GM18909 (cell line): ENCODE results near the gene SEC31B.

ENCODE experiments used
- ATAC-seq: cut with Tn5 transposase; IDR thresholded peaks from one replicate; pipeline ENCODE4 v1.9.1; 2021; ENCODE audit warnings: mild to moderate bottlenecking; ENCODE audit not compliant: unreplicated experiment, poor library complexity

Gene SEC31B, protein sequence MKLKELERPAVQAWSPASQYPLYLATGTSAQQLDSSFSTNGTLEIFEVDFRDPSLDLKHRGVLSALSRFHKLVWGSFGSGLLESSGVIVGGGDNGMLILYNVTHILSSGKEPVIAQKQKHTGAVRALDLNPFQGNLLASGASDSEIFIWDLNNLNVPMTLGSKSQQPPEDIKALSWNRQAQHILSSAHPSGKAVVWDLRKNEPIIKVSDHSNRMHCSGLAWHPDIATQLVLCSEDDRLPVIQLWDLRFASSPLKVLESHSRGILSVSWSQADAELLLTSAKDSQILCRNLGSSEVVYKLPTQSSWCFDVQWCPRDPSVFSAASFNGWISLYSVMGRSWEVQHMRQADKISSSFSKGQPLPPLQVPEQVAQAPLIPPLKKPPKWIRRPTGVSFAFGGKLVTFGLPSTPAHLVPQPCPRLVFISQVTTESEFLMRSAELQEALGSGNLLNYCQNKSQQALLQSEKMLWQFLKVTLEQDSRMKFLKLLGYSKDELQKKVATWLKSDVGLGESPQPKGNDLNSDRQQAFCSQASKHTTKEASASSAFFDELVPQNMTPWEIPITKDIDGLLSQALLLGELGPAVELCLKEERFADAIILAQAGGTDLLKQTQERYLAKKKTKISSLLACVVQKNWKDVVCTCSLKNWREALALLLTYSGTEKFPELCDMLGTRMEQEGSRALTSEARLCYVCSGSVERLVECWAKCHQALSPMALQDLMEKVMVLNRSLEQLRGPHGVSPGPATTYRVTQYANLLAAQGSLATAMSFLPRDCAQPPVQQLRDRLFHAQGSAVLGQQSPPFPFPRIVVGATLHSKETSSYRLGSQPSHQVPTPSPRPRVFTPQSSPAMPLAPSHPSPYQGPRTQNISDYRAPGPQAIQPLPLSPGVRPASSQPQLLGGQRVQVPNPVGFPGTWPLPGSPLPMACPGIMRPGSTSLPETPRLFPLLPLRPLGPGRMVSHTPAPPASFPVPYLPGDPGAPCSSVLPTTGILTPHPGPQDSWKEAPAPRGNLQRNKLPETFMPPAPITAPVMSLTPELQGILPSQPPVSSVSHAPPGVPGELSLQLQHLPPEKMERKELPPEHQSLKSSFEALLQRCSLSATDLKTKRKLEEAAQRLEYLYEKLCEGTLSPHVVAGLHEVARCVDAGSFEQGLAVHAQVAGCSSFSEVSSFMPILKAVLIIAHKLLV

DNA sequence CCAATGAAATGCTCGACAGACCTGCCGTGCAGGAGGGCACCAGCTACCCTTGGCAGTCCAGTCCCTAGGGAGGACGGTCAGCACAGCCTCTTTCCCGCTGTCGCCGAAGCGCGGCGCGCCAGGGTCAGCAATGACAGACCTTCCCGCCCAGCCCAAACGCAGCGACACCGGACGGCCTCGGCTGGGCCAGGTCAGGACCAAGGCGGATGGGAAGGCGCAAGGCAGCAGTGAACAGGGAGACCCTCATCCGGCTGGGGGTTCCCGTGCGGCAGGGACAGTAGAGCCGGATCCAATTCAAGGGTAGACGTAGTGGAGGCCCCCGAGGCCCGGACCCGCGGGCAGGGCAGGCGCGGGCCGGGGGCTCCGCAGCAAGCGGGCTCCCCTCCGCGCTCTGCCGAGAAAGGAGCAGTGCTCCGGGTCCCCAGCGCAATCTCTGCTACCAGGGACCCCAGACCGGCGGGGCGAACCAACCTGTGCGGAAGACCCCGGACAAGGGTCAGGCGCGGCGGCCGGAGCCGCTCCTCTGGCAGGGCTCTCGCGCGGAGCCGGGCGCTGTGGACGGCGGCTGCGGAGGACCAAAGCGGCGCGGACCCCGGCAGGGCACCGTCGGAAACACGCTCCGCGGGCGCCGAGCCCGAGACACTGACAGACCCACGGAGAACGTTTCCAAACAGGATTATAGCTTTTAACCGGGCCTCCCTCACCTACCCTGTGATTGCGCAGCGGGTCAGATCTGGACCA, at the start of gene SEC31B:
Gene SEC31B (minus strand): TSS at position 551 of the 741 bp plus-strand sequence. CDS start 2,909 bp downstream, outside the sequence.
- no peak for ATAC-seq

DNA sequence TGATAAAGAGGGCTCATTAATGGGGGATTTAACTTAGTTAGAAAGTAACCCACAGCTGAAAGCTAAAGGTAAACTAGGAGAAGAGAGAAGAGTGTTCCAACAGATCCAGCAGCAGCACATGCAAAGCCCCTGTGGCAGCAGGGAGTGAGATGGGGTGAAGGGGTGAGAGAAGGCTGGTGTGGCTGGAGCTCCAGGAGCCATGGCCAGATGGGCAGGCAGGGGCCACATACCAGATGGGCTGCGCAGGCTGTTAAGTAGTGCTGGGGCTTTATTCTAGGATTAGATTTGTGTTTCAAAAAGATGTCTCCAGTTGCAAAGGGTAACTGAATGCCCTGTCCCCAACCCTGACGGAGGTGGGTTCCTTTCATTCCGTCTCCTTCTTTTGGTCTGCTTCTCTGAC, 49.3 kb upstream of the SEC31B start:
- no peak for ATAC-seq

DNA sequence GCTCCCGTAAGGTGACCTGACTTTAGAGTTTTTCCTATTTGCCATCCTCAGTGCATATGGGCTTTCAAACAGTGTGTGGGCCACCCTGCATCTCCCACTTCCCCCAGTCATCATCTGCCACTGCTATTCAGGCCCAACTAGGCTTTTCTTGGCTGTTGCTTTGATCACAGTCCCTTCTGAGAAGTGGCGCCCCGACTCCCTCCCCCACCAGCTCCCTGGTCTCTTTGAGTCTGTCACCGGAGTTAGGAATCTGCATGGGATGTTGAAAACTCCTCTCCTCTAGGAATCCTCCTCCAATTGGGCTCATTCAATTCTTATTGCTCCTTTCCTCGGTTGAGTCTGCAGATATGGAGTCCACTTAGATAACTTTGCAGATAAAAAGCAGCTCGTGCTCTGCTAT, 48.2 kb upstream of the SEC31B start:
- no peak for ATAC-seq

DNA sequence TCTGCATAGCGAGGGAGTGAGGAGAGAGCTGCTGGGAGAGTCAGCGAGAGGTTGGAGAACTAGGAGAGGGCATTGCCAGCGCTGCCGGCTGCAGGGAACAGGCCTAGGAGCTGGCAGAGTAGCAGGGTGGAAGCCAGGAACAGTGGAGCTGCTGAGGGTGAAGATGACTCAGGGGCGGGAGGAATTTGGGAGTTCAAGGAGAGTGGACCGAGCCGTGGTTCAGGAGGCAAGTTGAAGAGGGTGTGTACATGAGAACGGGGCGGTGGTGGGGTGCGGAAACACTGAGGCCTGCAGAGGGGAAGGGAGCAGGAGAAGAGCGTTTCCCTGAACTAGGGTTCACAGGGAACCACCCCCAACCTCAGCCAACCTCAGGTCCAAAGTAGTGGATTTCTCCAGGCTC, 47.6 kb upstream of the SEC31B start:
- ATAC-seq = no peak

DNA sequence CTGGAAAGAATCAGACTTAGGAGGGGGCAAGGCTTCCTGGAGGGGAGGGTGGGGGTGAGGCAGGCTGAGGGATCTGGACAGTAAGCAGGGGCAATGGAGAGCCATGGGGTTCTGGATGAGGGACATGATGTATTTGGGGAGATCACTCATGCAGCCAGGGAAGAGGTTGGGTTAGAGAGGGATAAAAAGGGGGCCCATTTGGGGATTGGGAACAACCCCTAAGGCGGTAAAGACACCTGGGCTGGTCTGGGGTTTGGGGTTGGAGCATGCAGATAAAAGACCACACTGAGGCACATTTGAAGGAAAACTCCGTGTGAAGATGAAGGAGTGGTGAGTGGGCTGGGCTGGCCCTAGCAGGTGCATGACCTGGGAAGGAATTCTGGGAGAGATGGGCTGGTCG, 46.9 kb upstream of the SEC31B start:
- no peak for ATAC-seq

DNA sequence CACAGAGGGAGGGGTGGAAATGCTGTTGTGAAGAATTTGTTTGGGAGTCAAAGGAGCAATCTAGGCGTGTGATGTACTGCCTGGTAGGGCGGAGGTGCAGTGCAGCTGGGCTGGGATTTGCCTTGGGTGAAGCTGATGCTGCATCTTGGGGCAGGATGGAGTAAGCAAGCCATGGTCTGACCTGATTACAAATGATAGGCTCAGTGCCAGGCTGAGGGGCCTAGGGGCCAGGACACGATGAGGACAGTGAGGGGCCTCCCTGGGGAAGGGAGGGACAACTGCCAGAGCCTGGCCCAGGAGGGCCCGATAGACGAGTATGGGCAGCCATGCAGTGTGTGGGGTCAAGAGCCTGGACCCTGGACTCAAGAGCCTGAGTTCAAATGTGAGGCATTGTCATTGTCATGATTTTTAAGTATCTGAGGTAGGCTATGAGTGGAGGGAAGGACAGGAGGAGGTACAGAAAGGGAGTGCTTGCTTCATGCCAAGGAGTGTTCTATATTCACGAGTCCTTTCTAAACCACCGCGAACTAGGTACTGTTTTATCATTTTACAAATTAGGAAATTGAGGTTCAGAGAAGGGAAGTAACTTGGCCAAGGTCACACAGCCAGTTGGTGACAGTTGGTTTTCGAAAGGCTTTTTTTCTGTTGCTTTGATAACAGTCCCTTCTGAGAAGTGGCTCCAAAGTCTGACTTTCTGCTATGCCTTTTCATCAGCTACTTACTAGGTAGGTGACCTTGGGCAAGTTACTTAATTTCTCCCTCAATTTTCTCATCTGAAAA, 45.7 kb upstream of the SEC31B start:
- ATAC-seq = no peak

DNA sequence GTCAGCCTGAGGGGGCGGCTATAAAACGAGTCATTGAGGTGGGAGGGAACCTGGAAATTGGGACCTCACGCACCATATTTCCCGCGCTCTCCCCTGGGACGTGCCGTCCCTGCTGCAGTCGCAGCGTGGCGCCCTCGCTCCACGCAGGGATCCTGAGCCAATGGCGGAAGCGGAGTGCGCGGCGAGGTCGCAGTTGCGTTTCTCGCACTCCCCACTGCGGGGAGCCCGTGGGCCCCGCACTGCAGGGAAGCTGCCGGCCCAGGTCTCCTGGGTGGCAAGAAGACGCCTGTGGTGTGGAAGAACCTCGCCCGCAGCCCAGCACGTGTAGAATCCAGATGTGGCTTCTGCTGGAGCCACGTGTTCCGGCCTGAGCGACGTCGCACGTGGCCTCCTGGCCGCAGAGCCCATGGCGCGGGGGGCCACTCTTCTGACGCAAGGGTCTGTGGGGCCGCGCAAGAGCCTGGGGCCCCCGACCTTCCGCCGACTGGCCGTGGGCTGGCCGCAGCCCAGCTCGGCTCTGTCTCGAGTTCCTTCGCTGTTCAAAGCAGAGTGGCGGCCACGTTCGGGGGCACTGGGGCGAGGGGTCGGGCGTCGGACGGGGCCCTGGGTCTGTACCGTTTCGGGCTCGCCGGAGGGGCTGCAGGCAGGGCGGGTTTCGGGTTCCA, 42.5 kb upstream of the SEC31B start:
- no peak for ATAC-seq

DNA sequence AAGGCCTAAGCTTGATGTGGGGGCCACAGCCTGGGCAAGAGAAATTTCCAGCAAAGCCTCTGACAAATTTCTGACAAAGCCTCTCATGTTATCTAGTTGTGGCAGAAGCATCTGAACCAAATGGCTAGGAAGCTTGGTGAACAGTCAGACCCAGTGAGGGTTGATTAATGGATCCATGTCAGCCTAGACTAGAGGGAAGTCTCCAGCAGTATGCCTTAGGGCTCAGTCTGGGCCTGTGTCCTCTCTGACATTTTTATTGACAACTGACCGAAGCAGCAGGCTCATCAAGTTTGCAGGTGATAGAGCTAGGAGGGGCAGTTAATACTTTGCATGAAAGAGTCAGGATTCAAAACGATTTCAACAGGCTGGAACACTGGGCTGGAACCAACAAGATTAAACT, 41.3 kb upstream of the SEC31B start:
- ATAC-seq = no peak

DNA sequence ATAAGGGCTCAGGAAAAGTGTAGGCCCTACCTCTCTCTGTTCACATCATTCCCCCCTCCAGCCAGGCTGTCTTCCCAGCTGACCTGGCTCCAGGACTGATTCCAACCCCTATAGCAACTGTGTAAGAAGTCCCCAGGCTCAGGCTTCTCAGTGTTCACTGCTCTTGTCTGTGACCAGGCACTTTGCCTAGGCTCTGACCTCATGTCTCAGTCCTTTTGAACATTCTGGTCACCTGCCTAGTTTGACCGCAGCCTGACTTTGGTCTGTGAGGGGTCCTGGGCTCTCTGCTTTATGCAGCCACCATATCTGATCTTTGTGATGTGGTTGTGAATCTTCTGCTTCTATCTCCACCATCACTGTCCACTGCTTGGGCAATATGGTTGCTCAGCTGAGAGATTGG, 40.6 kb upstream of the SEC31B start:
- ATAC-seq = no peak

DNA sequence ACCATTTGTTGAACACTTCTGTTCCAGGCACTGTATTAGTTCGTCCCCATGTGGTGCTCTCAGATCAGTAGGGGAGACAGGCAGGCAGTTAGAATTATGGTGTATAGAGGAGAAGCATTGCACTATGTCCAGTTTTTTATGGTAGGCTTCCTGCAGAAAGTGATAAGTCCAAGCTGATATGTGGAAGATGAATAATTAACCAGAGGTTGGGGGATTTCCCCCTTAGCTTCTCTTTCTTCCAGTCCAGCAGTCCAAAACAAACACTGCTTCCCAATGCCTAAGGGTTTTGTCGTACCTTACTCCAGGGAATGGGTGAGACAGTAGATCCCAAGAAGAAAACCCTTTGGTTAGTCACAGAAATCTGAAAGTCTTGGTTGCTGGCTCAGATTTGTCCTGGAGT, 35.2 kb upstream of the SEC31B start:
- ATAC-seq = no peak

DNA sequence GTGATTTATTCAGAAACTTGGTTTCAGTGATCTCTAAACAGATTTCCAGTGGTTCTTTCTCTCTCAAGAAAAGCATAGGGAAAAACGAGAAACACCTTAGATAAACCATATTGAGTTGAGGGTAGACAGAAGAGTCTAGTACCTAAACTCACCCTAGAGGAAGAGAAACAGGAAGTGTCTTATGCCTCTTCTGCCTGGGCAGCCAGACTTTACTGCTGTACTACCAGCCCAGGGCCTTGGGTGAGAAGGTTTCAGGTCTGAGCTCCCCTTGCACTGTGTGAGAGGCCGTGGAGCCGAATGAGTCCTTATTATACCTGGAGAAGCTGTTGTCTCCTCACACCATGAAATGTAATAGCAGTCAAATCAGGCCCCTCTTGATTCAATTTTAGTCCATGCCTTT, 34.3 kb upstream of the SEC31B start:
- no peak for ATAC-seq

DNA sequence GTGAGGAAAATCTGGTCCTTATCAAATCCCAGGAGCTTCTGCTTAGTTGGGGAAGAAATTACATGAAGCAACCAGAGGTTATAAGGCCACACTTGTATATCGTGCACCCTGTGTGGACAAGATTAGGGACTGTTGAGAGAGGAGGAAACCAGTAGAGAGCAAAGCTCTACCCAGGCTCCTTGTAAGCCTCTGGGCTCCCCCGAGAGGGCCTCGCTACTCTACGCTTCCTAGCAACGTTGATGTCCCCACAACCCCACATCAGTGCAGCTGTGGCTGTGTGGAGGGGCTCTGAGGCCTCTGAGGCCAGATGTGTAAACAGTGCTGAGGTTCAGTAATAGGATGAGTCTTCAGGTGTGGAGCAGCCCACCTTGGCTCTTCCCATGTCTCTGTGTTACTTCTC, 32.1 kb upstream of the SEC31B start:
- ATAC-seq = no peak

DNA sequence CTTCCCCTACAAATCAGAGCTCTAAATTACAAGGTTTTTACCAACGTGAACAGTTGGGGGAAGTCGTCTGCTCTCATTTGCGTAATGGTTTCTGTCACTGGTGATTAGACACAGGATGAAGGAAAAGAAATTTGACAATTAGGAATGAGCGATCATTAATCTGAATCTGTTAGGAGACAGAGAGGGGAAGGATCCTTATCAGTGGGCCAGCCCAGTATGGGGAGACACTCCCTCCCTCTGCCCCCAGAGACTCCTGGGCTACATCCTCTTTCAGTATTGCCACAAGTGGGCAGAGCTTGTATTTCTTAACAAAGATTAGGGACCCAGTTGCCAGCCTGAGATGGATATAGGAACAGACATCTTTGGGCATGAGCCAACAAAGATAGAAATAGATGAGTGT, 31.5 kb upstream of the SEC31B start:
- ATAC-seq = no peak

DNA sequence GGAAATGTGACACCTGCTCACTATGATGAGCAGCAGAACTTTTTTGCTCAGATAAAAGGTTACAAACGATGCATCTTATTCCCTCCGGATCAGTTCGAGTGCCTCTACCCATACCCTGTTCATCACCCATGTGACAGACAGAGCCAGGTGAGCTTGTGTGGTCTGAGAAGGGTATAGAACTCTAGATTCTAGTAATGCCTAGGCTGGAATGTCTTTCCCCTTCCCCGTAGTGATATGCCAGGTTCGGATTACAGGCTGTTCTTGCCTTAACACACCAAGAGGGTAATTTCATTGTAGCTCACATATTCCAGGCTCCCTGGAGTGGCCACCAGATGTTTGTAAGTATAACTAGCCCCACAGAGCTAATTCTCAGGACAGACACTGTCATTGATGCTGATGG, 25.3 kb upstream of the SEC31B start:
- no peak for ATAC-seq

DNA sequence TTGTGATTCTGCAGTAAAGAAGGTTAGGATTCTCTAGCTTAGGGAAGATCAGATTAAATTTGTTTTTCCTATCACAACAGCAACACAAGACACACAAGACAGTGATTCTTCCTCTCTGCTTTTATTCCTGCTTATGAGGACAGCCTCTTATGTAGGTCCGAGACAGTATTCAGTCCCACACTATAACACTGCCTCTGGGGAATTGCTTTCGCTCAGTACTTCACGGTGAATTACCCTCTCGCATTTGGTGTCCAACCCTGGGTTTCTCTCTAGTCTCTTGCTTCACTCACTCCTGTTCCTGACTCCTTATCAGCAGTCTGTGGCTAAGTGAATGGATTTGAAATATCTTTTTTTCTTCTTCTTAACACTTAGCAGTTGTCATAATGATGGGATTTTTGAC, 17.8 kb upstream of the SEC31B start:
- ATAC-seq = no peak

DNA sequence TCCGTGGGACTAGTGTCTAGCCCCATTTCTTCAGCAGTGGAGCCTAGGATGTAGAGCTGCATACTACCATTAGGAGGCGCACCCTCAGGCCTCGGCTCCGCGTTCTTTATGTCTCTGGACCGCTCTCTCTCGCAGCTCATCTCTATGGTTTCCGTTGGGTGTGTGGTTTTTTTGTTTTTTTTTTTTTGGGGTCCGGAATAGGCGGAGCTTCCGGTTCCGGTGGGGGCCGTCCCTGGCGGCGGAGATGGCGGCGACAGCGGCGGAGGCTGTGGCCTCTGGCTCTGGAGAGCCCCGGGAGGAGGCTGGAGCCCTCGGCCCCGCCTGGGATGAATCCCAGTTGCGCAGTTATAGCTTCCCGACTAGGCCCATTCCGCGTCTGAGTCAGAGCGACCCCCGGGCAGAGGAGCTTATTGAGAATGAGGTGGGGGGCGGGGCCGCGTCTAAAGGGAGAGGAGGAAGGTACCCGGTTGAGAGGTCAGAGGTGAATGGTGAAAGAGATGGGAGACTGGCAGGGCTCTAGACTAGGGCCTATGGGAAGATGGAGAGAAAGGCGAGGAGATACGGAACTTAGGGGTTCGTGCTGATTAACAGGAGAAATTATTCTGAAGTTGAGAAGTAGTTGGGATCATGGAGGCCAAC, 16.2 kb upstream of the SEC31B start, which contains the start of gene HIF1AN:
Gene HIF1AN (plus strand): TSS at position 229 of the 639 bp plus-strand sequence. CDS start 16 bp downstream, at position 245.
- peak; percentile 96 for ATAC-seq

DNA sequence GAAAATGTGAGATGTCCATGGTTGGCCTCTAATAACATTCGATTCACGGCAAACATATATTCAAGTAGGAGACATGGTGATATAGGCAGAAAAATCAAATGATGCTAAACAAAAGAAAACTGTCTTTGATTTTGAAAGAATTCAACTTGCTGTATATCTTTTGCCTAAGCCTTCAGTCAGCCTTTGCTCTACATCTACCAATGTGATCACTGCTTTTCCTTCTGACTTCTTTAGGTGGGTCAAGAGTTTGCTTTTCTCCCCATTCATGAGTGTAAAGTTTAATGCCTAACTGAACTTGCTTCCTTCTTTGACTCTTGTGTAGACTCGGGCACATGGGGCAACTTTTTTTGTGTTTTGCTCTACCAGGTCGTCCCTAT, 15.7 kb upstream of the SEC31B start:
- ATAC-seq = peak; percentile 5

DNA sequence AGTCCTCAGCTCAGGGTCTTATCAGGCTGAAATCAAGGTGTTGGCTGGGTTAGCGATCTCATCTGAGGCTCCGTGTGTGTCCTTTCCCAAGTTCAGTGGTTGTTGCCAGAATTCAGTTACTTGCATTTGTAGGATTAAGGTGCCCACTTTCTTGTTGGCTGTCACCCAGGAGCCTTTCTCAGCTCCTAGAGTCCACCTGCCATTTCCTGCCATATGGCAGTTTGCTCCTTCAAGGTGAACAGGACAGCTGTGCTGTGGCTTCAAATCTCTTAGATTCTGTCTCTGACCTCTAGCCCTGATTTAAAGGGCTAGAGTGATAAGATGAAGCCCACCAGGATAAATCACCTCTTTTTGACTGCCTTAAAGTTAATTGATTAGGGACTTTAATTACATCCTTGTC, 15.1 kb upstream of the SEC31B start:
- no peak for ATAC-seq
